GM13977 (cell line): ENCODE measurements around the gene DPF3.
A peak's percentile ranks its signal among the peaks of the same experiment; 100 is the strongest.

ENCODE experiments used
- DNase-seq: peaks from one replicate; pipeline ENCODE4 v3.0.0; 2012; ENCODE audit warnings: low spot score
- in situ Hi-C: fragments of 300-500 bp; cut with MboI; formaldehyde crosslinking; loops from one replicate; pipeline ENCODE4 v1.12.0; 2022; ENCODE audit warnings: low sequenced_read_pairs, low pct_unique_long_range_greater_than_20kb, mixed read lengths, inconsistent platforms; ENCODE audit not compliant: unreplicated experiment
- TF ChIP-seq, protein P1 (sequence below): IDR thresholded peaks from 2 replicates; pipeline ENCODE4 v1.5.1; 2012; ENCODE audit warnings: mild to moderate bottlenecking, control low read depth; ENCODE audit not compliant: insufficient read depth; ENCODE audit errors: extremely low read depth, missing control alignments

DPF3 gene

DNA sequence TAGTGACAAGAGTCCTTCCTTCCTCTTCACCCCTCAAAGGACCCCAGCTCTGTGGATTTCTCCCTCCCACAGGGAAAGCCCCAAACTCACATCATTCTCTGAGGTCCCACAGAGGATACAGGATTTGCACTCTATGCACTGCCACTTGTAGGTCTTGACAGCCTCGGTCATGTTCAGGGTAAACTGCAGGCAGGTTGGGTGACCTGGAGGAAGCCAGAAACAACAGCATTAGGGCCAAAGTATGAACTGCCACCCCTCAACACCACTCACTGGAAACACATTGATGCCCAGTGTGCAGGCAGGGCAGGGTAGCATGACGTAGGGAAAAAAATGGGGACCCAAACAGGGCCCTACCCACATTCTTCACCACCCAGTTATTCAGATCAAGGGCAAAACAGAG, 264.4 kb downstream of the DPF3 start:
- TF ChIP-seq, protein P1, sequence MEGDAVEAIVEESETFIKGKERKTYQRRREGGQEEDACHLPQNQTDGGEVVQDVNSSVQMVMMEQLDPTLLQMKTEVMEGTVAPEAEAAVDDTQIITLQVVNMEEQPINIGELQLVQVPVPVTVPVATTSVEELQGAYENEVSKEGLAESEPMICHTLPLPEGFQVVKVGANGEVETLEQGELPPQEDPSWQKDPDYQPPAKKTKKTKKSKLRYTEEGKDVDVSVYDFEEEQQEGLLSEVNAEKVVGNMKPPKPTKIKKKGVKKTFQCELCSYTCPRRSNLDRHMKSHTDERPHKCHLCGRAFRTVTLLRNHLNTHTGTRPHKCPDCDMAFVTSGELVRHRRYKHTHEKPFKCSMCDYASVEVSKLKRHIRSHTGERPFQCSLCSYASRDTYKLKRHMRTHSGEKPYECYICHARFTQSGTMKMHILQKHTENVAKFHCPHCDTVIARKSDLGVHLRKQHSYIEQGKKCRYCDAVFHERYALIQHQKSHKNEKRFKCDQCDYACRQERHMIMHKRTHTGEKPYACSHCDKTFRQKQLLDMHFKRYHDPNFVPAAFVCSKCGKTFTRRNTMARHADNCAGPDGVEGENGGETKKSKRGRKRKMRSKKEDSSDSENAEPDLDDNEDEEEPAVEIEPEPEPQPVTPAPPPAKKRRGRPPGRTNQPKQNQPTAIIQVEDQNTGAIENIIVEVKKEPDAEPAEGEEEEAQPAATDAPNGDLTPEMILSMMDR, result no peak
- in situ Hi-C loops, result no loop called here
- DNase-seq, result no peak

DNA sequence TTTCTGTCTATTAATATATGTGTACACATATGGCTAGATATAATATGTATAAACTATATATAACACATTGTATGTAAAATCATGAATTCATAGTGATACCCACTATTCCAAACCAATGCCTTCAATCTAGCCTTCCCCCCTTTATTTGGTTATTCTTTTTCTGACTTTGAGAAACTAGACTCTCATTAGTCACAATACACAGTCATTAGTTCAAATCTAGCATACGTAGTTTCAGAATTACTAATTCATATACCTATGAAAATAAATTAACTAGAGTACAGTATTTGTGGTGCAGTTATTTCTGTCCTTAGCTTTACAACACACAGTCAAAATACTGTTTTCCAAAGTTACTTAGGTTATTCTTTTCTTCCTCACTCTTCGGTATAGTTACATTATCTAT, 268.2 kb downstream of the DPF3 start:
- TF ChIP-seq, protein P1, result no peak
- peak; percentile 27 for DNase-seq
- in situ Hi-C loops, result no loop called here

DNA sequence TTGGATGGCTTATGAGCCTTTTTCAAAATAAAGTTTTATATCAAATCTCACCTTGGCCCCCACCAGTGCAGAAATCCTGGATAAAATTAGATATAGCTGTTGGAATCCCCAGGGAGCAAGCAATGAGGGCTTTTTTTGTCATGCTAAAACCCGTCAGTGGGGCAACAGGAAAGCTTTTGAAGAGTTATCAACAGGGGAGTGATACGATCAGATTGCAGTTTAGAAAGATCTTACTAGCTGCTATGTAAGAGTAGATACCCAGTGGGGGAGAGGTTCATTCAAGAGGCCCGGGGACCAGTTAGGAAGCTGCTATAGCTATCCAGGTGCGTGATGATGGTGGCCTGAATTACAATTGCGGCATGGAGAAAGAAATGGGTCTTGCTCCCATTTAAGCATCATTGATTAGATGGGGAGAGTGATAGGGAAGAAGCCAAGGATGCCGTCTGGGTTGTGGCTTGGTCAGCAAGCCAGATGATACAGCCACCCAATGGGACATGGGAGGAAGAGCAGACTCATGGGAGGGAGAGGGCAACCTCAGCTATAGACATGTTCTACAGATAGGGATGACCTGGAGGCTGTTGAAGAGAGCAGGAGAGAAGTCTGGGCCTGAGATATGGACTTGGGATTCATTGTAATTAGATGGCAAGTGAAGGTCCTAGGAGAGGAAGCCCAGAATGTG, 272.4 kb downstream of the DPF3 start:
- in situ Hi-C loops, result no loop called here
- TF ChIP-seq, protein P1, result no peak
- no peak for DNase-seq

DNA sequence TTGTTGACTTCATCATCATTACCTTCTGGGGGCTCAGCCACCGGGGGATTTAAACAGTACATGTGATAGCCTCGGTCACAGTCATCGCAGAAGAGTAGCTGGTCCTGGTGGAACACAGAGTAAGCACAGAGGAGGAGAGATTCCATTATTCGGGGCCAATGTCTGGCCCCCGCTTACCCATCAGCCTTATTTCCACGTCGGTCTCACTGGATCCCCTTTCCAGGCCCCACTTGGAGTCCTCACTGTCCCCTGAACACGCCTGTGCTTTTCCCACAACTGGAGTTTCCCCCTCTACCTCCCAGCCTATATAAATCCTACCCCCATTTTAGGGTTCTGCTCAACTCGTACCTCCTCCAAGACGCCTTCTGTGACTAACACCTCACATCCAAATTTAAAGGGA, 274.0 kb downstream of the DPF3 start:
- no peak for DNase-seq
- in situ Hi-C loops, result no loop called here
- TF ChIP-seq, protein P1, result no peak

DNA sequence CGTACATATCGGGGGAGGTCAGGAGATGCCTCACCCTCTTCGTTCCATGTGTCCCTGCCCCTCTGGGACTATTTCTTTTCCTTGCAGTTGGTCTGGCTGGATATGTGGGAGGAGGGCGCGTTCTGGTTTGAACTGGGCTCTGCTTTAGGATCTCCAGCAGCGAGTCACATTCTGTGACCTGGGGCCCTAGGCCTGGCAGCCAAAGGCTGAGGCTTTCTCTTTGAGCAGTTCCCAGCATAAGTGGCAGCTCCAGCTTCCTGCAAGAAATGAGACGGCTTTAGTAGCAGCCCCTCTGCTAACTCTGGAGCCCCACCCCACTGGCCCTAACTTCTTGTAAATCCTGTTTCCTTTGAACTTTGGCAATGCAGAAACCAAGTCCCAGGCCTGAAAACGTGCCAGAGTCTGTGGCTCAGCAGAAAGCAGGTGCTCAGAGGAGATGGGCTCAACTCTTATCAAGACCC, 274.8 kb downstream of the DPF3 start:
- TF ChIP-seq, protein P1, result no peak
- in situ Hi-C loops, result no loop called here
- DNase-seq, result no peak

DNA sequence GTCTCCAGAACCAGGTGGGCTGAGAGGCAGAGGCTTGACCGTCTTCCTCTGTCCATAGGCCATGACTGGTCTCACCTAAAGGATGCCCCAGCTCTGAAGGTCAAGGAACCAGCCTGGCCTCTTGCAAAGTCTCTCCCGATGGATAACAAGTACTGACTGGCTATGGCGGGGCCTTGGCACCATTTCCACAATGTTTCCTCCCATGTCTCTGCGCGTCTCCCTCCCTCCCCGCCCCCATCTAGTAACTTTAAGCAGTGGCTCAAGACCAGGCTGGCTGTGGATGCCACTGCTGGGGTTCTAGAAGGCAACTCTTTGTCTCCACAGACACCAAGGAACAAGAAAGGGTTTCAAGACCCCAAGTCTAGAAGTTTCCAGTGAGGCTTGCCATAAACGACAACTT, 275.5 kb downstream of the DPF3 start:
- no peak for DNase-seq
- TF ChIP-seq, protein P1, result no peak
- in situ Hi-C loops, result no loop called here
